ENCODE results near the gene MCCC1.

The MCCC1 gene

GRCh38 chr3:182979674-182980191 is 119.6 kb downstream of the MCCC1 start:
- no peak for DNase-seq

GRCh38 chr3:182979103-182979673 is 120.1 kb downstream of the MCCC1 start:
- no peak for DNase-seq

DNA sequence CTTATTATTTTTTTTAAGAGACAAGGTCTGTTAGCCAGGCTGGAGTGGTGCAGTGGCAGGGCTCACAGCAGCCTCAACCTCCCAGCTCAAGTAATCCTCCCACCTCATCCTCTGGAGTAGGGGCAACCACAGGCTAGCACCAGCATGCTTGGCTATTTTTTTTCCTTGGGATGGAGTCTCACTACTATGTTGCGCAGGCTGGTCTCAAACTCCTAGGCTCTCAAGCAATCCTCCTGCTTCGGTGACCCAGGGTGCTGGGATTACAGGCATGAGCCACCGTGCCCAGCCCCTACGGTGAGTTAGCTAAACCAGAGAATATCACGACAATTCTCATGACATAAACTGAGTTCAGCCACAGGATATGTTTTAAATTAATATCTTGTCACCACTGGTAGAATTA is 120.9 kb downstream of the MCCC1 start:
- DNase-seq = no peak

- DNase-seq = no peak
These were observed 126.2 kb downstream of the MCCC1 start for GRCh38 chr3:182973047-182973446.

GRCh38 chr3:182972387-182972786 is 126.9 kb downstream of the MCCC1 start:
- DNase-seq = no peak

- no peak for DNase-seq
These were observed 127.7 kb downstream of the MCCC1 start for GRCh38 chr3:182971637-182972036.

GRCh38 chr3:182970811-182971418 is 128.4 kb downstream of the MCCC1 start:
- DNase-seq = no peak

- no peak for DNase-seq
These were observed 129.4 kb downstream of the MCCC1 start for GRCh38 chr3:182969853-182970252.

- DNase-seq = no peak
These were observed 130.0 kb downstream of the MCCC1 start for GRCh38 chr3:182969277-182969676.

DNA sequence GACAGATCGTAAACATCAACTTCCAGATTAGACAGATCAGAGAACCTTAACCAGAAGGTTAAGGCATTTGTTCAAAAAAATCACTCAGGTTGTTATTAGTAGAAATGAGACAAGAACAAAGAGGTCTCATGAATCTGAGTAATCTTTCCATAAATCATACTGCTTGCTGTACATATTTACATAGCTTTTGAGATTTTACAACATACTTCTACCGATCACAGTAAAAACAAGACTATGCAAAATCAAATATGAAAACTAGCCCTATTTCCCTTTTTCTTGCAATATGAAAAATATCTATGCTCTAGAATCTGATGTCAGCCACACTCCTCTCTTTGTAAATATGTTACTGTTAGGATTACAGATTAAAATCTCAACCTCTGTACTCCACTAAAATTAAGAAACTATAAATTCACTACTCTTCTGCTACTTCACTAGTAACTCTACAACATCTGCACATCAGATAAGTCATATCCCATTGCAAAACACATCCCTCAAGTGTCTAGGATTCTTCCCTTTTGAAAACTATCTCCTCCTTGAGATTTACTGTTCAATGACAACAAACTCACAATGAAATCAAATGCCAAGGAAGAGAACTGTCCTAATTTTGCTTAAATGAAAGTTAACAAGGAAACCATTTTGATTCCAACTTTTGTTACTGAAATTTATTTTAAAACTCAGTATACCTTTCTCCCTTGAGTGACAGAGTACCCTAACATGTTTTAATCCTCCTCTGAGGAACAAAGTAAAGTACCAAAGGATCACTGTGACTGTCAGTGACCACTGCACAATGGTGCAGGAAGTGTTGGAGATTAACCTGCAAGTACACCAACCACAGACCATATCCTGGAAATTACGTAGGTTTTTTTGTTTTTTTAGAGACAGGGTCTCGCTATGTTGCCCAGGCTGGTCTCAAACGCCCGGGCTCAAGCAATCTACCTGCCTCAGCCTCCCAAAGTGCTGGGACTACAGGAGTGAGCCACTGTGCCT is 131.8 kb downstream of the MCCC1 start:
- DNase-seq = no peak

DNA sequence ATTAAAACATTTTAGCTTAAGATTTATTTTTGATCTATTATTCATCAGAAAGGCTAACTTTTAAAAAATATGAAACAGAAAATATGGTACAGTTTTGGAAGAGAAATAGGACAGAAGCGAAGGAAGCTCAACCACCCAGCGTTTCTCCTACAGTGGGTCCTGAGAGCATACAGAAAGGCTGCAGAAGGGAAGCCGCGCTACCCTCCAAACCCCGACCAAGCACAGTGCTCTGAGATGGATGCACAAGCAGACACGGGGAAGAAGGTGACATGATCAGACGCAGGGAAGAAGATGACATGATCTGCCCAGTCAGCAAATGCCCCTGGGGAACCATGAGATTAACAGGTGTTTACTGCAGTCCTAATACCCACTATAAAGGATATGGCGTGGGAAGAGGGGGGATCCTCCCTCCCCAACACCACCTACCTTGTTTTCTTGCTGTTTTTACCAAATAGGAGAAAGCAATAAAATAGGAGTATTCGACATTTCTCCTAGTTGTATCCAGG is 133.4 kb downstream of the MCCC1 start:
- DNase-seq = no peak
